Adipocyte (in vitro differentiated cells): ENCODE measurements around the gene MPIG6B.

Experiments
- DNase-seq: peaks from one replicate; pipeline ENCODE4 v3.0.0-alpha.2; 2015; ENCODE audit warnings: low read depth
- H3K27me3 ChIP-seq: replicated peaks from 2 replicates; pipeline ENCODE4 v1.7.0; 2013; ENCODE audit warnings: mild to moderate bottlenecking, low read length, moderate library complexity; ENCODE audit not compliant: control insufficient read depth, insufficient read depth
- H3K36me3 ChIP-seq: 2 replicates; pipeline ENCODE4 v1.7.0; 2013; ENCODE audit warnings: low read length, mild to moderate bottlenecking, moderate library complexity; ENCODE audit not compliant: control insufficient read depth, insufficient read depth, severe bottlenecking
- H3K4me1 ChIP-seq: 2 replicates; pipeline ENCODE4 v1.7.0; 2013; ENCODE audit warnings: mild to moderate bottlenecking, low read length, moderate library complexity; ENCODE audit not compliant: control insufficient read depth, insufficient read depth
- H3K4me3 ChIP-seq: 2 replicates; pipeline ENCODE4 v1.7.0; 2013; ENCODE audit warnings: mild to moderate bottlenecking, low read length, moderate library complexity
- H3K9ac ChIP-seq: 2 replicates; pipeline ENCODE4 v1.7.0; 2013; ENCODE audit warnings: mild to moderate bottlenecking, low read length, moderate library complexity
- H3K9me3 ChIP-seq: 2 replicates; pipeline ENCODE4 v1.7.0; 2013; ENCODE audit warnings: mild to moderate bottlenecking, low read length, moderate library complexity; ENCODE audit not compliant: control insufficient read depth

Gene MPIG6B

GRCh38 chr6:31723245-31723979 is at the start of gene MPIG6B:
MPIG6B (plus strand) TSS chr6:31723373; CDS start chr6:31723384, 11 bp downstream.
- Histone ChIP-seq H3K27me3 (peaks cover 2% of the 10 kb centered on the region), H3K4me3 (no peak within 1 kb of the TSS), H3K4me1 (peaks cover 13% of the 10 kb centered on the region), H3K9me3 (no peaks in the 10 kb centered on the region), H3K9ac (no peak within 1 kb of the TSS), H3K36me3 (peaks cover 15% of the 10 kb centered on the region)
- DNase-seq, result no peak

- DNase-seq, result no peak
- Histone ChIP-seq H3K36me3 (peaks cover 29% of the 10 kb centered on the region), H3K4me1 (peaks cover 9% of the 10 kb centered on the region), H3K9ac (no peak overlapping the region), H3K9me3 (no peaks in the 10 kb centered on the region), H3K4me3 (no peak overlapping the region), H3K27me3 (no peaks in the 10 kb centered on the region)
These were observed 46.8 kb upstream of the MPIG6B start for GRCh38 chr6:31676322-31676903.

GRCh38 chr6:31676904-31677303 is 46.3 kb upstream of the MPIG6B start:
- peaks cover 24% of the 10 kb centered on the region for H3K36me3 ChIP-seq
- no peaks in the 10 kb centered on the region for H3K27me3 ChIP-seq
- no peak overlapping the region for H3K4me3 ChIP-seq
- no peaks in the 10 kb centered on the region for H3K9me3 ChIP-seq
- H3K9ac ChIP-seq, result no peak overlapping the region
- no peak for DNase-seq
- peaks cover 13% of the 10 kb centered on the region for H3K4me1 ChIP-seq

- Histone ChIP-seq H3K4me1 (peaks cover 13% of the 10 kb centered on the region), H3K36me3 (peaks cover 15% of the 10 kb centered on the region), H3K4me3 (no peak overlapping the region), H3K9ac (no peak overlapping the region), H3K9me3 (no peaks in the 10 kb centered on the region), H3K27me3 (no peaks in the 10 kb centered on the region)
- no peak for DNase-seq
These were observed 45.2 kb upstream of the MPIG6B start for GRCh38 chr6:31677955-31678354.

- peak; percentile 96 for DNase-seq
- H3K27me3 ChIP-seq, result no peaks in the 10 kb centered on the region
- H3K4me3 ChIP-seq, result peak within 1 kb of the TSS; percentile 77
- no peaks in the 10 kb centered on the region for H3K9me3 ChIP-seq
- H3K36me3 ChIP-seq, result no peaks in the 10 kb centered on the region
- peak within 1 kb of the TSS; percentile 73 for H3K9ac ChIP-seq
- peaks cover 13% of the 10 kb centered on the region for H3K4me1 ChIP-seq
These were observed 42.7 kb upstream of the MPIG6B start, which contains the start of gene LY6G5C for GRCh38 chr6:31680226-31681134. LY6G5C (minus strand) TSS chr6:31681067; CDS start chr6:31680373, 694 bp downstream.

GRCh38 chr6:31681135-31681671 is 42.0 kb upstream of the MPIG6B start:
- peaks cover 5% of the 10 kb centered on the region for H3K36me3 ChIP-seq
- no peaks in the 10 kb centered on the region for H3K9me3 ChIP-seq
- peak; percentile 80 for DNase-seq
- peak overlapping the region; percentile 73 for H3K9ac ChIP-seq
- no peaks in the 10 kb centered on the region for H3K27me3 ChIP-seq
- peak overlapping the region; percentile 77 for H3K4me3 ChIP-seq
- peaks cover 13% of the 10 kb centered on the region for H3K4me1 ChIP-seq

- Histone ChIP-seq H3K36me3 (peaks cover 29% of the 10 kb centered on the region), H3K4me3 (no peak overlapping the region), H3K9me3 (no peaks in the 10 kb centered on the region), H3K27me3 (no peaks in the 10 kb centered on the region), H3K4me1 (peaks cover 13% of the 10 kb centered on the region), H3K9ac (no peak overlapping the region)
- no peak for DNase-seq
These were observed 39.6 kb upstream of the MPIG6B start for GRCh38 chr6:31683591-31683990.

- Histone ChIP-seq H3K9ac (no peak overlapping the region), H3K27me3 (no peaks in the 10 kb centered on the region), H3K4me3 (no peak overlapping the region), H3K36me3 (peaks cover 57% of the 10 kb centered on the region), H3K4me1 (peaks cover 3% of the 10 kb centered on the region), H3K9me3 (no peaks in the 10 kb centered on the region)
- no peak for DNase-seq
These were observed 36.7 kb upstream of the MPIG6B start for GRCh38 chr6:31686483-31686882.

- Histone ChIP-seq H3K27me3 (no peaks in the 10 kb centered on the region), H3K9me3 (no peaks in the 10 kb centered on the region), H3K36me3 (peaks cover 62% of the 10 kb centered on the region), H3K9ac (no peak overlapping the region), H3K4me3 (no peak overlapping the region), H3K4me1 (no peaks in the 10 kb centered on the region)
- DNase-seq, result no peak
These were observed 35.9 kb upstream of the MPIG6B start for GRCh38 chr6:31687321-31687720.

GRCh38 chr6:31687860-31688693 is 35.1 kb upstream of the MPIG6B start:
- Histone ChIP-seq H3K36me3 (peaks cover 70% of the 10 kb centered on the region), H3K27me3 (no peaks in the 10 kb centered on the region)

More at GRCh38 chr6:31687860-31688693, 35.1 kb upstream of the MPIG6B start:
- Histone ChIP-seq H3K4me1 (no peaks in the 10 kb centered on the region), H3K9me3 (no peaks in the 10 kb centered on the region), H3K4me3 (no peak overlapping the region), H3K9ac (no peak overlapping the region)
- DNase-seq, result no peak
